ENCODE data around the gene CCSAP. TPM values are rescaled to one million over a fixed set of nuclear protein-coding genes. Genes with fewer than 3 reads are reported as not detected.

The CCSAP gene
- total RNA-seq, 1 experiment from 2014 or later = 8.6 TPM

GRCh38 chr1:229383961-229384360, 41.1 kb upstream of the CCSAP start (continued):
- TF ChIP-seq ZNF232 (CRISPR knock-in tag; IDR thresholded peaks at IDR 0.05) (no peak), ELF4 (CRISPR knock-in tag; IDR thresholded peaks at IDR 0.05; ENCODE audit: low read depth) (no peak), ERG (CRISPR knock-in tag; IDR thresholded peaks at IDR 0.05) (no peak), FOXP1 (CRISPR knock-in tag; IDR thresholded peaks at IDR 0.05; ENCODE audit: borderline replicate concordance) (no peak), NR3C1 (CRISPR knock-in tag; conservative IDR thresholded peaks at IDR 0.05; ENCODE audit: low read depth) (no peak)

GRCh38 chr1:229383188-229383587, 40.3 kb upstream of the CCSAP start:
- H3K27me3 Mint-ChIP-seq (ENCODE audit: low read depth) = peaks cover 5% of the 10 kb centered on the region
- ChIA-PET POLR2A (no interaction called here), CTCF (no interaction called here)
- DNase-seq (ENCODE audit: low spot score) (no peak), ATAC-seq (no peak)
- H3K9me3 Mint-ChIP-seq = no peaks in the 10 kb centered on the region
- H3K36me3 Mint-ChIP-seq = no peaks in the 10 kb centered on the region
- H3K4me3 Mint-ChIP-seq = no peak overlapping the region
- no peak overlapping the region for H3K27ac Mint-ChIP-seq
- TF ChIP-seq ZNF121 (CRISPR knock-in tag; IDR thresholded peaks at IDR 0.05) (peak; percentile 86), ZNF396 (CRISPR knock-in tag; IDR thresholded peaks at IDR 0.05; ENCODE audit: borderline replicate concordance) (no peak), E2F5 (CRISPR knock-in tag; IDR thresholded peaks at IDR 0.05) (no peak)
- H3K4me1 Mint-ChIP-seq = peaks cover 33% of the 10 kb centered on the region

- ChIA-PET POLR2A (interaction anchor here (0.6 kb wide), 2 partner anchors 62 to 153 kb away, joined by 3 to 10 read pairs; no protein-coding TSS in a partner anchor), CTCF (no interaction called here)
- Mint-ChIP-seq H3K4me3 (no peak overlapping the region), H3K36me3 (no peaks in the 10 kb centered on the region), H3K4me1 (peaks cover 33% of the 10 kb centered on the region), H3K9me3 (no peaks in the 10 kb centered on the region), H3K27me3 (ENCODE audit: low read depth) (peaks cover 5% of the 10 kb centered on the region), H3K27ac (no peak overlapping the region)
- peak; percentile 54 for ATAC-seq
- DNase-seq (ENCODE audit: low spot score) = peak; percentile 50
- TF ChIP-seq SOX15 (CRISPR knock-in tag; IDR thresholded peaks at IDR 0.05) (no peak), NFYB (CRISPR knock-in tag; conservative IDR thresholded peaks at IDR 0.05; ENCODE audit: low read depth) (no peak), ZNF219 (CRISPR knock-in tag; IDR thresholded peaks at IDR 0.05; ENCODE audit: borderline replicate concordance) (no peak), JAZF1 (CRISPR knock-in tag; IDR thresholded peaks at IDR 0.05) (no peak), IRF2 (CRISPR knock-in tag; IDR thresholded peaks at IDR 0.05; ENCODE audit: borderline replicate concordance, low read depth) (no peak), E2F1 (CRISPR knock-in tag; IDR thresholded peaks at IDR 0.05) (no peak), RORB (CRISPR knock-in tag; IDR thresholded peaks at IDR 0.05) (no peak), ZNF532 (CRISPR knock-in tag; IDR thresholded peaks at IDR 0.05; ENCODE audit: borderline replicate concordance) (no peak), MYBL2 (CRISPR knock-in tag; IDR thresholded peaks at IDR 0.05) (no peak), IRF1 (CRISPR knock-in tag; IDR thresholded peaks at IDR 0.05) (no peak), ARID4B (CRISPR knock-in tag; IDR thresholded peaks at IDR 0.05; ENCODE audit: borderline replicate concordance) (no peak), TP53 (CRISPR knock-in tag; IDR thresholded peaks at IDR 0.05) (no peak)
Observed at GRCh38 chr1:229381234-229381633, 38.4 kb upstream of the CCSAP start.
